GM21786 (cell line): ENCODE data around the gene F8.
"Not testable (repeated sequence)": the region's sequence is repeated elsewhere in the genome, so short reads cannot be mapped to it uniquely, and the experiment has no call there.

ENCODE experiments used
- ATAC-seq: cut with Tn5 transposase; IDR thresholded peaks from one replicate; pipeline ENCODE4 v1.9.1; 2021; ENCODE audit not compliant: unreplicated experiment

Gene F8

DNA sequence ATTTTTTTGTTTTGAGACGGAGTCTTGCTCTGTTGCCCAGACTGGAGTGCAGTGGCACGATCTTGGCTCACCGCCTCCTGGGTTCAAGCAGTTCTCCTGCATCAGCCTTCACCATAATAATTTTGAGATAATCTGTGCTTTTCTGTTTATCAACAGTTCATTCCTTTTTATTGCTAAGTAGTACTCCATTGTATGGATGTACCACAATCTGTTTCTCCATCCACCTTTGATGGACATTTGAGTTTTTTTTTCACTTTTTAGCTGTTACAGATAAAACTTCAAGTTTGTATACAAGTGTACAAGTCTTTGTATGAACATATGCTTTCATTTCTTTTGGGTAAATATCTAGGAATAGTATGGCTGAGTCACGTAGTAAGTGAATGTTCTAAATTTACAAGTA is 13.2 kb upstream of the F8 start:
- no peak for ATAC-seq

DNA sequence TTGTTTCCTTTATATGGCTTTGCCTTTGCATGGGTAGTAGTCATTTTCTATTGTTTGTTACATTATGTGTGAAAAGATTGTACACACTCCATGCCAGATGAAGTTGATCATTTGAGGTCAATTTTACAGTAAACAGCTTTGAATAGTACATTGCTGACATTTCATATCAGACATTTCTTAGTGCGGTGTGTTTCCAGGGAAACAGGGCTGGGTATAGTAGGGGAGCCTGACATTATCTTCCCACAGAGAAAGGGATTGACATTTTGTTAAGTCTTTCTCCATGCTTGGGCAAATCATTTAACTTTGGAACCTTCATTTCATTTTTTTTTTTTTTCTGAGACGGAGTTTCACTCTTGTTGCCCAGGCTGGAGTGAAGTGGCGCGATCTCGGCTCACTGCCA is 9.1 kb upstream of the F8 start:
- no peak for ATAC-seq

DNA sequence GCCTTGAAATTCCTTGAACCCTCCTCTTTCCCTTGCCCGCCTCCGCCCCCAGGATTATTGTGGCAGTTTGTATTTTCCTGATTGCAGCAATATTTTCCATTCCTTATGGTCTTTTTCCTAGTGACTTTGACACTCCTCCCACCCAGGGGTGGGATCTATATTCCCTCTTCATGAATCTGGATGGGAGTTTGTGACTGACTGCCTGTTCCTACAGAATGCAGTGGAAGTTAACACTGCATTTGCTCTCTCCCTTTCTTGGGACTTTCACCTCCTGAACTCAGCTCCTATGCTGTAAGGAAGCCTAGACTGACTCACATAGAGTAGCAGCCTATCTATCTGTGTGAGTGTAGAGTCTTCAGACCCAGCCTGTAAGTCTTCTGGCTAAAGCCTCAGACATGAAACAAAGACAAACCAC is 6.4 kb upstream of the F8 start:
- no peak for ATAC-seq

DNA sequence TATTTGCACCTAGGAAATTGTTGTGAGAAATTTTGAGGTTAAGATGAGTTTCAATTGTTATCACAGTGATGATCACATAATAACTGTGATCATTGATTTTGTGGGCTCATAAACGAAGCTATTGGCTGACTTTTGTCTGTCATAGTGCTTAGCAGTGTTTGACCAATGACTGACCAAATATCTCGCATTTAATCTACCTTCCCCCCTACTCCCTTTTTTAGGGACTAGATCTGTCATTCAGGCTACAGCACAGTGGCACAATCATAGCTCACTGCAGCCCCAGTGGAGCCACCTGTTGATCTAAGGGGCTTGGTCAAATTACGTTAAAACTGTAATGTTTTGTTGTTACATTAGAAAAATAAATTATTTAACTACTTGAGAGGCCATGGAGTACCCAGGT is 5.6 kb upstream of the F8 start:
- no peak for ATAC-seq

DNA sequence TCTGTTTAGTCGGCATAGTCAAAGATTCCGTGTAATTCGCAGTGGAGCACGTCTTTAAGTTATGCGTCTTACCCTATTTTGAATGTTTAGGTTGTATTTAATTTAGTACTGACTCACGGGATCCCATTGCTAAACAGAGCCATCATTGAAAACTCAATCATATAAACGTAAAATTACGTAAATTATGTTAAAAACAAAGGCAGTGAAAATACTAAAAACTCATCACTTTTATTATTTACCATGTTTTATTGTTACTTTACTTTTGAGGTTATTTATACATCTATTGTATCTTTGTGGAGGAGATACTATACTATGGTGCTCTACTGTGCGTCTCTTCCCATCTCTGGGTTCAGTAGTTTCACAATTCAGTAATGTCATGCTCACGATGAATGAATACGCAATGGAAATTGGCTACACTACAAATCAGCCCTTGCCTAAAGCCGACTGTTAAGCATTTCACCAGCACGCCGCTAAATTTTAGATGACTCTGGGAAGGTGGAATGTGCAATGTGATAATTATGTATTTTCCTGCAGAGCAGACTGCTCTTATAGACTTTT is 5.1 kb upstream of the F8 start:
- no peak for ATAC-seq

DNA sequence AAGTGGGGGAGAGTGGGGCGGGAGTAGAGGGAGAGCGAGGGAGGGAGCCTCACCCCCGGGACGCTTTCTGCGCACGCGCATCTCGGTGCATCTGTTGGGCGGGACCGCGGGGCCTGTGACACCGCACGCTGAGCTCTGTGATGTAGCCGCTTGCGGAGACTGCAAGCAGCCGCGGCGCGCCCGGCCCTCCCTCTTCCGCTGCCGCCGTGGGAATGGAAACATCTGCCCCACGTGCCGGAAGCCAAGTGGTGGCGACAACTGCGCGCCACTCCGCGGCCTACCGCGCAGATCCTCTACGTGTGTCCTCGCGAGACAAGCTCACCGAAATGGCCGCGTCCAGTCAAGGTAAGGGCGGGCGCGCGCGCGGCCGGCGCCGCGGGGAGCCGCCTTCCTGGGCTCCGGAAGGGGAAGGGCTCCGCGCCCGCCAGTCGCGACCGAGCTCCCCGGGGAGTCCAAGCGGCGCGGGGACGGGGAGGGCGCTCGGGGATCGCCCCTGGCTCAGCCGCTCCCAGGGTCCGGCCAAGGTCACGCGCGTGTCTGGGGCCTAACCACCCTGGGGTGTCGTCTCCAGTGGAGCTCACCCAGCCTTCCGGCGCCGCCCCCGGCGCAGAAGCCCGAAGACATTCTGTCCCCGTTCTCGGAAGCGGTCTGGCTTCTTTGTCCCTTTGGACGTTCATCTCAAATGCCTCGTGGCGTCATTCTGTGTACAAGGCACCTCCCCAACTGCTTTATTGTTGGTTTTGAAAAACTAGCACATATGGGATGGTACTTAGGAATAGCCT is 4.4 kb upstream of the F8 start, which contains the start of gene FUNDC2:
TSS of gene FUNDC2 (plus strand) at position 118 of the 782 bp plus-strand sequence. CDS start at position 213, 95 bp downstream.
- peak; percentile 85 for ATAC-seq

DNA sequence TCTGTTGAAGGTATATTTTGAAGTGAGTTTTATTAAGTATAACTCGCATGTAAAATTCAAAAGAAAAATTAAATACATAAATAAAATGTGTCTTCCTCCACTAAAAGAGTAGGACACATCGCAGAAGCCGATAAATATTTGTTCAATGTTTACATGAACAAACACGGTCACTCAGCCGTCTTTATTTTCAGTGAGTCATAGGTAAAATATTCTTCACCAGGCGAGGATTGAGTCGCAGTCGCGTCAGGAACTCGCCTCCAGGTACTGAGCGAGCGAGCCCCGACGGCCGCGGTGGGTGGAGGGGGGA is 3.9 kb upstream of the F8 start:
- no peak for ATAC-seq

DNA sequence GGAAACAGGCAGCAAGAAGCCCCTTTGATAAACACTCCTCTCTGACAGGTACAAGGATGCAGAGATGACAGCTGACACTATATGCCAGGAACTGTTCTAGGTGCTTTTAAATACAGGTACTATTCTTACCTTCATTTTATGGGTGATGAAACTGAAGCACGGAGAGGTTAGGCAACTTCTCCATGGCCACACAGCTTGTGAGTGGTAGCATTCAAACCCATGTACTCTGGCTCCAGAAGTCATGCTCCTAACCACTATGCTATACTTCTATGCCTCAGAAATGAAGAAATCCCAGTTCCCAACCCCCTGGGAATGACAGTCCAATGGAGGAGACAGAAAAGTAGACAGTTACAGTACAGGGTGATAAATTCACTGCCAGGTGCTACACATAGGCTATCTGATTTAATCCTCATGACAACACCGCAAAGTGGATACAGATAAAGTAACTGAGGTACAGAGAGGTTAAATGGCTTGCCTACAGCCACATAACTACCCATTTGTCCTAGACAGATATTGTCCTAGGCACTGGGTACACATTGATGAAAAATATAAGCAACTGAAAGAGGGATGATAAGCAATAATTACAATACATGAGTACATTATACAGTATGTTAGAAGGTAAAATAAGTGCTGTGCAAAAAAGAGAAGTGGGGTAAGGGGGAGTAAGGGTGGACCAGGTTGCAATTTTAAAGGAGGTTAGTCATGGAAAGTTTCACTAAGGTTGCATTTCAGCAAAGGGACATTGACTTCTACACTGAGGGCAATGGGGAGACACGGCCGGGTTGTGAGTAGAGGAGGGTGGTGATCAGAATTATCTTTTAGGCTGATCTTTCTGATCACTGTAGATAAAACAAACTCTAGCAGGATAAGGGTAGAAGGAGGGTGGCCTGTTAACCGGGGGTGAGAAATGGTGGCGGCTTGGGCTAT is 1.6 kb upstream of the F8 start:
- no peak for ATAC-seq

DNA sequence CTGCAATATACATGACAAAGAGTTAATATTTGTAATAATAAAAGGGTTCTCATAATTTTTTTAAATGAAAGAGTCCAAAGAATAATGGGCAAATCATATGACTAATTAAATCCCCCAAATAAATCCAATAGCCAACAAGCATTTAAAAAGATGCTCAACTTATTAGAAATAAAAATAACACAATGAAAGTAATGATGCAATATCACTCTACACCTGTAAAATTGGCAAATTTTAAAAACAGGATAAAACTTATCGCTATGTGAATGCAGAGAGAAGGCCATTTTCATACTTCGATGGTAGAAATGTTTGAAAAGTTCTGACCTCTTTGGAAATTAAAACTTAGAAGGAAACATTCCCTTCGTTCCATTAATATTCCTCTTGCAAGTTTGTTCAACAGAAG is 1.9 kb downstream of the F8 start:
- no peak for ATAC-seq

DNA sequence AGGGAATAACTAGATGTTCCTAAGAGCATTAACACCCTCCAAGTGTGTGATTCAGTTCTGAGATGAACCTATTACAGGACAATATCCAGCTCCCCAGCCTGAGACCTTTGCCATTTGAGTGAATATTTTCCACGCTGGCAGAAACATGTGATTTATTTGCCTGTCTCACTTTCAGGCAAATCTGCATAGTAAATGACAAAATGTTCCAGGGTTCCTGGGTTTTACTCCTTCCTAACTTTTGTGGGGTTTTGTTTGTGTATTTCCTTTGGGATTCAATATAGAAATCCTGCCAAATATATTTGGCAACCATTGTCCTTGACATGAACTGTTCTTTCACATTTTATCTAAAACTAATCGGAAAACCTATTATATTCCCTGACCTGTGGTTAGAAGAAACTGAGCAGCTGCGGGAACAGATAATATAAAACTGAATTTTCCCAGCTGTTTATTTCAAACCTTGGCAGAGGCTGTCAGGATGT is 12.5 kb downstream of the F8 start:
- no peak for ATAC-seq

DNA sequence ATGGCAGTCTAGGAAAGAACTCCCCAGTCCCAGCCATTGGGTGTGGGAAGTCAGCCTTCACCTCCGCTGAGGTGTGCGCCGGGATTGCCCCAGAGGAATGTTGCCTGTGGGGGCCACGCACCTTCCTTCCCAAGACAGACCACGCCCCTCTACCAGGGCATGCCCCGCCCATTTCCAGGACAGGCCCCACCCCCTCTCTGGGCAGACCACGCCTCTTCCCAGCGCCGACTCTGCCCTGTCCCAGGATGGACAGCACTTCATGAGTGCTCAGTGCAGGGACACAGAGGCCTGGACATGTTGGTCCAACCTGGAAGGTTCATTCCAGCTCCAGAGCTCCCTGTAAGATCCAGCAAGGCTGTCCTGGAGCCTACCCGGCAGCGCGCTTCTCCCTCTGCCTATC is 13.9 kb downstream of the F8 start:
- not testable (repeated sequence) for ATAC-seq

DNA sequence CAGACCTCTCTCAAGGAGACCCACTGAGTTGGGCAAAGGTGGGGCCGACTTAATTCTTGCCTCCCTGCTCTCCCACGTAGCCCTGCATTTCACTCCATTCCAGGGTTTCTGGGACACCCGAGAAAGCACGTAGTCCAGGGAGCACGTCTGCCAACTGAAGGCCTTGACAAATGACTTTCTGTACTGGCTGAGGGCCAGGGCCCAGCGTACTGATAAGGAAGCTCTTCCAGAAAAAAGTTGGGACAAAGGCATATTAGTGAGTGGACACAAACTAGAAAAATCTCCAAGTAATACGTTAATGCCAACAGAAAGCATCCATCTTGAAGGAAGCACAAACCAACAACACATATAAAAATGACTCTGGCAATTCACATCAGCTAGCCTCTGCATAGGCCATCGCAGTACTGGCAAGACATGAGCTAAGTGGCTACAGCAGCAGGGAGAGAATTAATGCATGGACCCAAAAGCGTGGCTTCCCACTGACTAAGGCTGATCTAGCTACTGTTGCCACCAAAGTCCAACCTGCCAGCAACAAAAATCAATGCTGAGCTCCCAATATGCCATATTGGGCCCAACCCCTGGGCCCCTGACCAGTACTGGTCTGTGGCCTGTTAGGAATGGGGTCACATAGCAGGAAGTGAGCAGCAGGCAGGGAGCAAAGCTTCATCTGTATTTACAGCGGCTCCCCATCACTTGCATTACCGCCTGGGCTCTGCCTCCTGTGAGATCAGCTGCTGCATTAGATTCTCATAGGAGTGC is 15.4 kb downstream of the F8 start:
- ATAC-seq = not testable (repeated sequence)

DNA sequence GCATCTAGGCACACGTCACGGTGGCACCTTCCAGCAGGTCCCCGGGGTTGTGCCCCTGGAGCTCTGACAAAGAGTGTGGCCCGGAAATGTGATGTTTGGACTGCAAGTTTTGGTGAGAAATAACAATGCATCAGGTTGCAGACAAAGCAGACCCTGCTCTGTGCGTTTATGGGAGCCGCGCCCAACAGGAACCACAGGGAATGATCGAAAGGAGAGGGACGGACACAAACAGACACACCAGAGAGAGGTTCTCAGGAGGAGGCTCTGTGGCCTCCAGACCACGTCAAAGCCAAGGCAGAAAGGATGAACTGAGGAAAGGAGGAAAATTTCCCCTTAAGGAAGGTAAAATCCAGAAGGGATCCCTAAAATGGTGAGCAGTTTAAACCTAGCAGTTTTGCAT is 16.1 kb downstream of the F8 start:
- not testable (repeated sequence) for ATAC-seq

DNA sequence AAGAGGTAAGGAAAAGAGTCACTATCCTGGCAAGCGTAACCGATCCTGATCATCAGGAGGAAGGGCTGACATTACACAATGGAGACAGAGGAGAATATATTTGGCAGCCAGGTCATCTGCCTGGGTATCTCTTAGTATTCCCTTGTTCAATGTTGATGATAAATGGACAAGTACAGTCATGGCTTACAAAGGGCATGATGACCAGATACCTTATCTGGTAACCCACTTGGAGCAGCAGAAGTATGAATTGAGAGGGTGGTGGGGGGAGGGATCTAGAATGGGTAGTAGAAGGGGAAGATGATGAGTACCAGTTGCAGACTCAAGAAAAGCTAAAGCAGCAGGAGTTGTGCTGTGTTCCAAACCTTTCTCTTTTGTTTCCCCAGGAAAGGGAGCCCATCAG is 17.3 kb downstream of the F8 start:
- ATAC-seq = no peak

DNA sequence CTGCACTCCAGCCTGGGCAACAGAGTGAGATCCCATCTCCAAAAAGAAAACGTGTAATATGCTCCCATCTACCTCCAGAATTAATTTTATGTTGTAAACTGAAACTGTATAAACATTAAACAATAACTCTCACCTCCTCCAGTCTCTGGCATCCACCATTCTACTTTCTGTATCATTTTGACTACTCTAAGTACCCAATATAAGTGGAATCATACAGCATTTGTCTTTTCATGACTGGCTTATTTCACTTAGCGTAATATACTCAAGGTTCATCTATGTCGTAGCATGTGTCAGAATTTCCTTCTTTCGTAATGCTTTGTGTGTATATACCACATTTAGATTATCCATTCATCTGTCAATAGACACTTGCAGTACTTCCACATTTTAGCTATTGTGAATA is 20.6 kb downstream of the F8 start:
- no peak for ATAC-seq

DNA sequence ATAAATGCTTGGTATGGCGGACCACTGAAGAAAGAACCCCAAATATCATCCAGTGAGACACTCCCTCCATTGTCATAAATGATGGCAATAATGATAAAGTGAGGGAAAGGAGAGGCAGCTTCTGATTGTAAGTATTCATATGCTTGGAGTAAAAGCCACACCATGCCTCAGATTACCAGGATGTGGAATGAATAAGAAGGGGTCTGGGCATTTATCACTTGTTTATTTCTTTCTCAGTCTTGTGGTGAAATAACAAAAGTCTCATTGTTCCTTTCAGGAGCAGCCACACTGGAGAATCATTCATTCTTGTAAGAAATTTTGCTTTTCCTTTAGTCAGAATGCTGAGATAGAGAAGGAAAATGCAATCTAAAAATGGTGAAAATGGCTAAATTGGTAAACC is 21.7 kb downstream of the F8 start:
- no peak for ATAC-seq

DNA sequence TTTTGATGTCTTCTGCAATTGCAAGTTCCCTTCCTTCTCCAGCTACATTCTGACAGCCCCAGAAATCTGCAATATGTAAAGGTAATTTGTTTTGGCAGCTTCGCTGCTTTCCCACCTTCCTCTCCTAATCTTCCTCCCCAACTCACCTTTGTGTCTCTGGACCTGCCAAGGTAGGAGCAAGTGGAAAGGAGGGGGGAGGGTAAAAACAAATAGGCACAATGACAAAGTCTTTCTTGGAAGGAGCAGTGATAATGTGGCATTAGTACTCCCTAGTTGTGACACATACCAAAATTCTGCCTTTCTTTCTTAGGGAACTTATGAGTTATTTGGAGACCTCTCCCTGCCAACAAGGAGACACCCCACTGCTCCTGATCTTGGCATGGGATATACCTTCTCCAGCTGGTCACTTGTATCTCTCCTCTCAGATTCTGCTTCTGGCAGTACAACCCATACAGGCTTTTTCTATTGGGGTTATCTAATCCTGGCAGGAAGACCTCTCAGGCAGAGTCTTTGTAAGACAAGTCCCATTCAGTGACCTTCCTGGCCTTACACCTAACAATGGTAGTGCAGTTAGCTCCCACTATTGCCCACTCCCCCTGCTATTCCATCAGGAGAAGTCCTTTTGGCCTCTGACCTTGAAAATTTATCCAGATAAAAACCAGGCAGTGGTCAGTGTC is 24.2 kb downstream of the F8 start:
- ATAC-seq = no peak

DNA sequence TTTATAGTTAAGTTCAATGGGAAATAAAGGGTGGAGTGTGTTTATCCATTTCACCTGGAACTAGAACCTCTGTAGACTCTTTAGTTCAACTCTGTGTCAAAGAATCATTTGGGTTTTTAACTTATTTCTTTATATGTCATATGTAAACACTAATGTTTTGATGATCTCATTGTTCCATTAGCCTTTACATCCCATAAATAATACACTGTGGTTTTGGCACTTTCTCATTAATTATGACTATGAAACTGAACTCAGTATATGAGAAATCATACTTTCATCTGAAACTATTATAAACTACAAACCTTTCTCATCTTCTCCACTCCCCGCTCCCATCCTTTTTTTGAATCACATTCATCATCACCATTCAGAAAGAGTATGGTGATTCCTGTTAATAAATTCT is 31.0 kb downstream of the F8 start:
- ATAC-seq = no peak

DNA sequence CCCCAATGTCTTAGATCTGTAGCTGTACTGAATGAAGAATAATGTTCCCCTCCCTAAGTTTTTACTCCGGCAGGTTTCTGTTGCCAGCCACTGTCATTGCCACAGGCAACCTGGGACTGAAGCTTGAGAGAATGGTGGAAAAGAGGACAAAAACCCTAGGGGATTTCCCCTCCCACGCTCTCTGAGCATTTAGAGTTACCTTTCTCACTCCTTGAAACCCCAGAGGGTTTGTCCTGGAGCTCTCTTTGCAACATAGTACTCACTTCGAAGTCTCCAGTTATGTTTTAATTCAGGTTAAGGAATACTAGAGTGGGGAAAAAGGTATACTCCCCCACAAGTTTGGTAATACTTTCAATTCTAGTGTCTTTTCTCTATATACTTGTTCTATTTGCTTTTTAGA is 31.5 kb downstream of the F8 start:
- ATAC-seq = peak; percentile 42

DNA sequence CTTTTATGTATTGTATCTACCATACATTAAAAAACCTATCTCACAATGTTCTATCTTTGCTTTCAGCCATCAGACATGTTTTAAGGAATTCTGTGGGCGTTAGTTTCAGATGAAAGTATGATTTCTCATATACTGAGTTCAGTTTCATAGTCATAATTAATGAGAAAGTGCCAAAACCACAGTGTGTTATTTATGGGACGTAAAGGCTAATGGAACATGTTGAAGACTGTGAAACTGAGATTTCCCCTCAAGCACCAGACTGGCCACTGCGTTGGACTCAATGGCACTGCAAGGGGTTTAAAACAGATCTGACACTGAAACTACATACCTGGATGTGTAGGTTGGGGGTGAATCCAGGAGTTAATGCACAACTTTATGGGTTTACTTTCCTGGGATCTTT is 32.0 kb downstream of the F8 start:
- peak; percentile 55 for ATAC-seq

DNA sequence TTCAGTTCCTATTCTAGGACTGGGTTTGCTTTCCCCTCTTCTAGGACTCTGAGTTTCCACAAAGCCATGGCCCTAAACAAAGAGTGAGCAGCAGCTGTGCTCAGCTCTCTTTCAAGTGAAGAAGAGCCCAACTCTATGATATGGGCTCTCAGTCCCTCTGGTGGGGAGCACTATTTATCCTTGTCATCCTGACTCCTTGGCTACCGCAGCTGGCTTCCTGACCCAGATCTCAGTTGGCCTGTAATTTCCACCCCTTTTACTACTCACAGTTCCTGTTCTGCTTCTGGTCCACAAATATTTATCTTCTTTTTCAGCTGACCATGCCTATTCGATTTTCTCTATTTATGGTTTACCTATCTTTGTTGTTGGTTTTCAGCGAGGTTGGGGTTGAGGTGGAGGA is 33.8 kb downstream of the F8 start:
- no peak for ATAC-seq
